Fibroblast of gingiva (primary cell): ENCODE measurements around the gene MREG.

Experiments
- DNase-seq: peaks from one replicate; pipeline ENCODE4 v3.0.0-alpha.2; 2011; ENCODE audit warnings: low read depth

Gene MREG

GRCh38 chr2:216013080-216013909, at the start of gene MREG:
MREG (minus strand) TSS chr2:216013551; CDS start chr2:216013327, 224 bp downstream.
- peak; percentile 51 for DNase-seq

GRCh38 chr2:216059233-216059834, 46.0 kb upstream of the MREG start:
- no peak for DNase-seq

- peak; percentile 24 for DNase-seq
These were observed 44.4 kb upstream of the MREG start for GRCh38 chr2:216057688-216058193.

DNA sequence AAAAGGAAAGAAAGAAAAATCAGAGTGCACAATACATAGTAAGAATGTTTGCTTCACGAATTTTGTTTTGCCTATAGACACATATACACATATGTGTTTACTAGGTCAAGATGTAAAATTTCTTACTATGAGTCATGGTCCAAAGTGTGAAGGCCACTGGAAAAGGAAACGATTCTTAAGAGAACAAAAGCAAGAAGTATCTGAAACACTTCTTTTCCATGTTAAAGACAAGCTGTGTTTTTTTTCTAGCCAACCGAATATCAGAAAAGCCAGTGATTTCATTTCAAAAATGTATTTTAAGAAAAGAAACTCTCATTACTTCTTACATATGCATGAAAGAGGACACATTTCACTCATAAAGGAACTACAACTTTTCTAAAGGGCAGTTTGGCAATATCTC, 43.4 kb upstream of the MREG start:
- no peak for DNase-seq

DNA sequence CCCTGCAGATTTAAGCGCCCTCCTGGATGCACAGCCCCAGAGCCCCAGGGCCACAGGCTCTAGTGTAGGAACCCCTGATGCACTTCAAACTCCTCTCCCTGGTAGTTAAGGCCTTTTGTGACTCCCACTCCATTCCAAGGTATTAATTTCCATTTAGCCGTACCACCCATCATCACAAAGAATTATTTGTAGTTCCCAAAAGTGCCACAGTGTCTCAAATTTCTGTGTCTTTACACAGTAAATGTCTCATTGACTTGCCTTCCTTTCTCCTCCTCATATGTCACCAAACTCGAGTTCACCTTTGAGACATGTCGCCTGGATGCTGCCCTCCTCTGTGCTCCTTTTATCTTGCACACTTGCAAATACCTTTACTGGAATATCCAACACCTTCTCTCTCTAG, 42.3 kb upstream of the MREG start:
- no peak for DNase-seq

DNA sequence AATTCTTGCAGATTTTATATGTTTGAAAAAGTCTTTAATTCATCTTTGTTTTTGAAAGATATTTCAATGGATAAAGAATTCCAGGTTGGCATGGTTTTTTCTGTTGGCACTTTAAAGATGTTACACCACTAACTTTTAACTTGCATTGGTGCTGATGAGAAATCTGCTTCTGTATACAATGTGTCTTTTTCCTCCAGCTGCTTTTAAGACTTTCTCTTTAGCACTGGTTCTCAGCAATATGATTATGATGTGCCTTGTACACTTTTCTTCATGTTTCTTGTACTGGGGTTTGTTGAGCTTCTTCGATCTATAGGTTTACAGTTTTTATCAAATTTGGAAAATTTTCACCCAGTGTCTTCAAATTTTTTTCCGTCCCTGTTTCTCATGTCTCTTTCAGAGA, 39.1 kb upstream of the MREG start:
- DNase-seq, result no peak

DNA sequence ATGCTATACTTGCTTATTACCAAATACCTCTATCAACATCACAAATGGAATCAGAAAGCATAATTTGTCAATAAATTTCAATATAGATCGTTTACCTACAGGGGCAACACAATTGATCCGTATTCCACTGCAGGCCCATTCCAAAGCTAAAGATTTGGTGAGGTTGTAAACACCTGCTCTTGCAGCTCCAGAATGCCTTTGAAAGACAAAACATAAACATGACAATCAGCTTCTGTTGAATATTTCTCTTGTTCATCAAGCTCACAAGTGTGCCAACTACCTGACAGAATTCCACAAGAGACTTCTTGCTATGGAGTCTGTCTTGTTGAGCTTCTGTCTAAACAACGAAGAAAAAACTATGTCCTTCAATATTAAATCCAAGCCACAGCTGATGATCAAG, 38.0 kb upstream of the MREG start:
- no peak for DNase-seq

GRCh38 chr2:216049452-216049851, 36.1 kb upstream of the MREG start:
- DNase-seq, result no peak

- DNase-seq, result peak; percentile 62
These were observed 34.0 kb upstream of the MREG start for GRCh38 chr2:216047397-216047796.

GRCh38 chr2:216044883-216045486, 31.6 kb upstream of the MREG start:
- DNase-seq, result no peak

- DNase-seq, result no peak
These were observed 30.6 kb upstream of the MREG start for GRCh38 chr2:216043949-216044348.

GRCh38 chr2:216041438-216041837, 28.1 kb upstream of the MREG start:
- DNase-seq, result no peak

DNA sequence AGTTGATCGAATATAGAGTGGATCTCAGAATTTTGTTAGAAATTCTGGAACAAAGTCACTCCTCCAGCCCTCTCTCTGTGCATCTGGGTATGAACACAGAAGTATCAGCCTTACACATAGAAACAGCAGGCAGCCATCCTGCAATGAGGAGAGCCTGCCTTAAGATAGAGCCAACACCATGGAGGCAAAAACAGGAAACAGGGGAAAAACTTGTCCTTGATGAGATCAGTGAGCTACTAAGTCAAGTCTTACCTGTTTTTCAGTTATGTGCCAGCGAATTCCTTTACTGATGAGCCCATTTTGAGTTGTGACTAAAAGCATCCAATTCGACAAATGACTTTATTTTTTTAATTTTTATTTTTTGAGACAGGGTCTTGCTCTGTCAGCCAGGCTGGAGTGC, 26.6 kb upstream of the MREG start:
- no peak for DNase-seq

DNA sequence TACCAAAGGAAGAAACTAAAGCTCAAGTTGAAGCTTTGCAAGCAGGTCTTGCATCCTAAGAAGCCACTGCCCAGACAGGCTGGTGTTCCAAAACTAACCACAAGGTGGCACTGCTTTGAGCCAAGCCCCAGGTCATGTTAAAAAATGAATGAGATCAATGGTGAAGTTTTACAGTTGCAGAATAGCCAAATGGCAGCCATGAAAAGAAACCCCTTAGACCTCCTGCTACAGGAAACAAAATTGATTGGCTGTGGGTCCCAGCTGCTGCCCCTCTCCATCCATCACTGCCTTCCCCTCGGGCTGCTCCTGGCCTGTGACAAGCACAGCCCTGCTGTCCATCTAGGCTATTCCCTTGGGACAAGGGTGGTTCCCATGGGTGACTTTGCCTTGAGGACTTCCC, 20.7 kb upstream of the MREG start:
- peak; percentile 65 for DNase-seq

GRCh38 chr2:216033403-216033802, 20.1 kb upstream of the MREG start:
- DNase-seq, result no peak

DNA sequence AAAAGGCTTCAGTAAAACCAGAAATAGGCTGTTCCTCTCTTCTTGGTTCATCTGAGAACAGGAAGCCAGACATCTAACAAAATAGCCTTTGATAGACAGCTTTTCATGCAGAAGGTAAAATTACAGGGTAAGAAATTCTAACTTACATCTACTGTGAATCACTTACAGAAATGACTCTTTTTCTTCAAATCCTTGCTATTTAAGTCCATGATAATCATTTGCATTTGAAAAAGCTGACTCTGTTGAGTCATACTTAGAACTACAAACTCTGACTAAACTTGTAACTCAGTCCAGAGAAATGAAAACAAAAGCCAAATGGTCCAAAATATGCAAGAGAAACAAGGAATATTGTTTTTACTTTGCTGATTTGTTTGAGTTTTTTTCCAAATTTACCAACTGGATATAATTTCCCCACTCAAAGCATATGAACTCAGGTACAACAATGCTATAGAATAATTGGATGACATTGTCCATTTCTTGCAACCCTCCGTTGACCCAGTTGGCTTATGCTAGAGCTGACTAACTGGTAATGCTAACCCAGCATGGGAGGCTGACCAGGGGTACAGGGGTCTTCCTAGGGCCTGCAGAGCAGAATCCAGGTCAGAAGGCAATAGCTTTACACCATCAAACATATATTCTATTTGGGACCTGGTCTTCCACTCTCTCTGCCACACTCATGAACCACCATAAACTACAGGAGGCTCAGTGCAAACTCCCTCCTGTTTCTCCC, 18.8 kb upstream of the MREG start:
- DNase-seq, result peak; percentile 70

DNA sequence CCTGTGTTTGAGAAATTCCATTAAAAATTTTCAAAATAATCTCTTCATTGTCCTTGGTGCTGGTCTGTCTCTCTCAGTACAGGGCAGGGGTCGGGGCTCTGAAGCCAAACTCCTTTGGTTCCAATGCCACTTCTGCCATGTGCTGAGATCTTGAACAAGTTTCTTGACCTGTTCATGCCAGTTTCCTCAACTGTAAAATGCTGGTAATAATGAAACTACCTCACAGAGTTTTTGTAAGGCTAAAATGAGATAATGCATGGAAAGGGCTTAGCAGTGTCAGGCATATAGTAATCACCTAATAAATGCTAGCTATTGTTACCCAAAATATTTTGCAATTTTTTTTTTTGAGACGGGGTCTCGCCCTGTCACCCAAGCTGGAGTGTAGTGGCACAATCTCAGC, 16.9 kb upstream of the MREG start:
- DNase-seq, result no peak

DNA sequence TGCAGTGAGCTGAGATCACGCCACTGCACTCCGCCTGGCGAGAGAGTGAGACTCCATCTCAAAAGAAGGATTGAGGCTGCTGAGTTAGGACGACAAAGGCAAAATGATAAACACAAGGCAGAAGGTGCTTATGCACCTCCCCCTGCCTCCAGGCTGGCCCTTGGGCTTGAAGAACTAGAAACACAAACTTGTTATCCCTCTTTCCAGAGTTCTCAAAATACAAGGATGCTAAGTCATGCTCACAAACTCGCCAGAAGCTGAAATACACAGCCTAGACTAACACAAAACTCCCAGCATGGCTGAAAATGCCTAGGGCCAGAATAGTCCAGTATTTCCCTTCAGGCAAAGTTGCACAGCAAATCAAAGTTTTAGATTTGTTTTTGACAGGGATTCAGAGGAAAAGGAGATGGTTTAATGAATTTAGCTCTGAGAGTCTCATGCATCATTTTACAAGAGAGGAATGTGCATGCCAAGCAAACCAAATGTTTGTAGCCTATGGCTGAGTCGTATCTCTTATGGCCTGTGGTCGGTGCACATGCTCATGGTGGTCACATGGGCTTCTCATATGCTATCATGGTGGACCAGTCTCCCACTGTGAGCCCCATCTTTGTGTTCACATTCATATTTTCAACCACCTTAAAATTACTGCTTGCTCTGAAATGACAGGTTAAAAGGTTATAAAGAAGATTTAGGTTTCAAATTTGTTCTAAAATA, 16.2 kb upstream of the MREG start:
- DNase-seq, result no peak

DNA sequence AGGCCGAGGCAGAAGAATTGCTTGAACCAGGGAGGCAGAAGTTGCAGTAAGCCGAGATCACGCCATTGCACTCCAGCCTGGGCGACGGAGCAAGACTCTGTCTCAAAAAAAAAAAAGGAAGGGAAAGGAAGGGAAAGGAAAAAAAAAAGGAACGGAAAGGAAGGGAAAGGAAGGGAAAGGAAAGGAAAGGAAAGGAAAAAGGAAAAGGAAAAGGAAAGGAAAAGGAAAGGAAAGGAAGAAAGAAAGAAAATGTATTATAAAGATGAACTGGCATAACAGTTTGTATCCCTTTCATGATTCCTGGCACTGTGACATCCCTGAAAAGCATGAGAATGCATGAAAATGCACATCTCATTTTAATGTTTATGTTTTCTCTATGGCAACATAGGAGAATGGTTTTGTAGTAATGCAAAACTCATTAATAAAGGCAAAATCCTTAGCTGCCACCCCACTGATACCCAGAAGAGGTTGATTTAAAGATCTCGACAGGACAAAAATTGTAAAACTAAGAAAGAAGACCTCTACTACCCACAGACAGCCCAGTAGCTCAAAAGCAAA, 11.5 kb upstream of the MREG start:
- DNase-seq, result no peak

DNA sequence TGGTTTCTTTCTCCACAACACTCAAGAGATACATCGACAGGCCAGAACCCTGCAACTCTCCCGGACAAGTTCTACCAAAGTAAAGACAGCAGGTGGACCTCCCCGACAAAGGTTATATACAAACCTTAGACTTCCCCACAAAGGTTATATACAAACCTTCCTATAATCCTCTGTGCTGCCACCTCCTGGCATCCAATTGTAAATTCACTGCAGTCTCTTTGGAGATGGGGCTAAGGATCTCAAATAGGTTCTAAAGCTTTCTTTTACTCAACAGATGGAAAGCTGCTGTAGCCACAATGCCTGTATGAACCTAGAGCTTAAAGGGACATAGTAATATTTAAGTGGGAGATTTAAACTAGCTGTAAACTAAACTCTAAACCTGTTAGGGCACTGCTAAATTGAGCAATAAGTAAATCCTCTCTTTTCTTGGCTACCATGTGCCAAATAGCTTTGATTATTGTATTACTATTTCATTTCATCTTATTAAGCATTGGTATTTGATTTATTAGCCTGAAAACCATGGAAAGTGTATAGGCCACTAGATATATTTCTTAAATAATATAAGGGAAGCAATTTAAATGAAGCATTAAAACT, 9.8 kb upstream of the MREG start:
- peak; percentile 38 for DNase-seq
